ENCODE data around the gene PPA1. TPM values are rescaled to one million over a fixed set of nuclear protein-coding genes. Genes with fewer than 3 reads are reported as not detected.

PPA1 gene
- total RNA-seq, 1 experiment from 2014 or later = 293 TPM

DNA sequence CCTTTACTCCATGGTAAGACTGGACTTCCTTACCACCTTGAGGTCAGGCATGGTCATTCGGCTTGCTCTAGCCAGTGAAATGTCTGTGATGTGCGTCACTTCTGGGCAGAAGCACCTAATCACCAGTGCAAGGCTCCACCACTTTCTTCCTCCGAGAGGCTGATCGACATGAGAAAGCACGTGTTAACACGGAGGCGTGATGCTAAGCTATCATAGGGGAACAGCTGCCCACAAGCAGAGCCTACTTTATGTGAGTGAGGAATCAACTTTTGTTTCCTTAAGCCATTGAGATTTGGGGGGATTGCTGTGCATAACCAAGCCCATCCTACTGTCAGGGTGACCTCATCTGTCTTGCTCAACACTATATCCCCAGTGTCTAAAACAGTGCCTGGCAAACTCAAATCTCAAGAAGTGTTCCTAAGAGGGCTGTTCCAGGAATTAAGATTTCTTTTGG lies 39.8 kb downstream of the PPA1 start:
- H3K4me3 Mint-ChIP-seq (ENCODE audit: unreplicated experiment) = no peak overlapping the region
- intact Hi-C loops (cut with micrococcal nuclease) = no loop called here
- no peaks in the 10 kb centered on the region for H3K27me3 Mint-ChIP-seq (ENCODE audit: insufficient read depth, unreplicated experiment)
- DNase-seq (ENCODE audit: unreplicated experiment) = peak; percentile 90
- peaks cover 38% of the 10 kb centered on the region for H3K36me3 Mint-ChIP-seq (ENCODE audit: insufficient read depth, unreplicated experiment)
- H3K9me3 Mint-ChIP-seq (ENCODE audit: unreplicated experiment) = no peaks in the 10 kb centered on the region
- H3K4me1 Mint-ChIP-seq (ENCODE audit: insufficient read depth, unreplicated experiment) = peaks cover 41% of the 10 kb centered on the region
- BruUV-seq (replicated peaks) = no TSS peak
- ChIA-PET POLR2A (interaction anchor here (0.6 to 6.4 kb wide), 18 partner anchors 9 to 270 kb away, joined by 3 to 153 read pairs (median 6); partner anchors contain the start of genes EIF4EBP2, PPA1, SAR1A and TYSND1), CTCF (interaction anchor here (0.7 to 3.9 kb wide), 12 partner anchors 23 to 212 kb away, joined by 3 to 17 read pairs (median 4); partner anchors contain the start of genes SAR1A and TYSND1)
- peak overlapping the region; percentile 73 for H3K27ac Mint-ChIP-seq (ENCODE audit: low read depth, unreplicated experiment)
- TF ChIP-seq, protein P1, sequence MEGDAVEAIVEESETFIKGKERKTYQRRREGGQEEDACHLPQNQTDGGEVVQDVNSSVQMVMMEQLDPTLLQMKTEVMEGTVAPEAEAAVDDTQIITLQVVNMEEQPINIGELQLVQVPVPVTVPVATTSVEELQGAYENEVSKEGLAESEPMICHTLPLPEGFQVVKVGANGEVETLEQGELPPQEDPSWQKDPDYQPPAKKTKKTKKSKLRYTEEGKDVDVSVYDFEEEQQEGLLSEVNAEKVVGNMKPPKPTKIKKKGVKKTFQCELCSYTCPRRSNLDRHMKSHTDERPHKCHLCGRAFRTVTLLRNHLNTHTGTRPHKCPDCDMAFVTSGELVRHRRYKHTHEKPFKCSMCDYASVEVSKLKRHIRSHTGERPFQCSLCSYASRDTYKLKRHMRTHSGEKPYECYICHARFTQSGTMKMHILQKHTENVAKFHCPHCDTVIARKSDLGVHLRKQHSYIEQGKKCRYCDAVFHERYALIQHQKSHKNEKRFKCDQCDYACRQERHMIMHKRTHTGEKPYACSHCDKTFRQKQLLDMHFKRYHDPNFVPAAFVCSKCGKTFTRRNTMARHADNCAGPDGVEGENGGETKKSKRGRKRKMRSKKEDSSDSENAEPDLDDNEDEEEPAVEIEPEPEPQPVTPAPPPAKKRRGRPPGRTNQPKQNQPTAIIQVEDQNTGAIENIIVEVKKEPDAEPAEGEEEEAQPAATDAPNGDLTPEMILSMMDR (IDR thresholded peaks at IDR 0.05; ENCODE audit: unreplicated experiment) = no peak

DNA sequence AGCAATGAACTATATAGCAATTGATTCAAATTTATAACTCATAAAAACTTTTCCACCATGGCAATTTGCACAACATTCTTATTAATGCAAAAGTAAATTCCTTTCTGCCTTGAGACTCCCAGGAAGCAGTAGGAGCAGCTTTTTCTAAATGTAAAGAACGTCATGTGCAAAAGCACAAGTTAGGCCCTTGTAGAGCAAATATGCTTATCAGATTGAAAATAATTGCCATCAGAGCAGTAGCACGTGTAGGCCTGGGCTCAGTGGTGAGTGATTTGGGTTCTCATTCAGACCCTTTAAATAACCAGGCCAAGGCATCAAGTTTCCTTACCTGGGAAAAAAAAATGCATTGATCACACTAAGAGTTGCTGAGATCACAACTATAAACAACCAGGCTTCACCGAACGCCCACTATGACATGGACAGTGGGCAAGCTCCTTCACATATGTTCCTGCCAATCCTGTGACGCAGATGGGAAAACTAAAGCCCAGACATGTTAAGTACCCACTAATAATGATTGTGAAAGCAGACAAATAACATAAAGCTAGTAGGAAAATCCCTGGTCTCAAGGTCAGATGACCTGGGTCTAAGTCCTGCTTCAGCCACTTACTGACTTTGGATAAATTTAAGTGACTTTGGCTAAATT lies 40.8 kb downstream of the PPA1 start:
- BruUV-seq (replicated peaks) = no TSS peak
- Mint-ChIP-seq H3K4me1 (ENCODE audit: insufficient read depth, unreplicated experiment) (peaks cover 41% of the 10 kb centered on the region), H3K9me3 (ENCODE audit: unreplicated experiment) (no peaks in the 10 kb centered on the region), H3K4me3 (ENCODE audit: unreplicated experiment) (peak overlapping the region; percentile 16), H3K36me3 (ENCODE audit: insufficient read depth, unreplicated experiment) (peaks cover 28% of the 10 kb centered on the region), H3K27me3 (ENCODE audit: insufficient read depth, unreplicated experiment) (no peaks in the 10 kb centered on the region), H3K27ac (ENCODE audit: low read depth, unreplicated experiment) (peak overlapping the region; percentile 73)
- DNase-seq (ENCODE audit: unreplicated experiment) = peak; percentile 93
- ChIA-PET POLR2A (interaction anchor here (0.8 to 6.4 kb wide), 23 partner anchors 8 to 213 kb away, joined by 3 to 153 read pairs (median 5); partner anchors contain the start of genes EIF4EBP2, PPA1, SAR1A and TYSND1), CTCF (interaction anchor here (0.6 to 3.9 kb wide), 13 partner anchors 17 to 213 kb away, joined by 3 to 17 read pairs (median 4); partner anchors contain the start of genes SAR1A and TYSND1)
- intact Hi-C loops (cut with micrococcal nuclease) = loop anchor here (1.0 kb wide), 1 partner anchor 46 kb away; the partner anchor contains the start of gene TYSND1
- TF ChIP-seq, protein P1 (IDR thresholded peaks at IDR 0.05; ENCODE audit: unreplicated experiment) = no peak

DNA sequence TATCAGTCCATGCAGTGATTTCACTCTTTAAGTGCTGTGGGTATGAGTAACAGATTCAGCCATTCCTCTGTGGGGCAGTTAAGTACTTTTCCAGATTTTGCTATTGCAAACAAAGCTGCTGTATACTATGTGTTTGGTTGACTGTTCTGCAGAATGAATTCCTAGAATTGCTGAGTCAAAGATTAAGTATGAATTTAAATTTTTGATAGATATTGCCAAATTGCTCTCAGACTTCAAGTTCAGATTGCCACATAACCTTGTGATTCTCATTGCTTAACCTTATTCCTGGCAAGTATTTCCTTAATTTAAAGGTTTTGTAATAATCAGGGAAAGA lies 41.3 kb downstream of the PPA1 start:
- ChIA-PET POLR2A (interaction anchor here (0.8 to 6.4 kb wide), 22 partner anchors 9 to 213 kb away, joined by 3 to 153 read pairs (median 6); partner anchors contain the start of genes EIF4EBP2, PPA1, SAR1A and TYSND1), CTCF (interaction anchor here (1.1 to 3.9 kb wide), 5 partner anchors 16 to 172 kb away, joined by 4 to 17 read pairs (median 7); partner anchors contain the start of genes SAR1A and TYSND1)
- Mint-ChIP-seq H3K9me3 (ENCODE audit: unreplicated experiment) (no peaks in the 10 kb centered on the region), H3K27me3 (ENCODE audit: insufficient read depth, unreplicated experiment) (no peaks in the 10 kb centered on the region), H3K4me1 (ENCODE audit: insufficient read depth, unreplicated experiment) (peaks cover 41% of the 10 kb centered on the region), H3K36me3 (ENCODE audit: insufficient read depth, unreplicated experiment) (peaks cover 23% of the 10 kb centered on the region), H3K27ac (ENCODE audit: low read depth, unreplicated experiment) (peak overlapping the region; percentile 73), H3K4me3 (ENCODE audit: unreplicated experiment) (peak overlapping the region; percentile 16)
- TF ChIP-seq, protein P1 (IDR thresholded peaks at IDR 0.05; ENCODE audit: unreplicated experiment) = no peak
- BruUV-seq (replicated peaks) = TSS peak; percentile 28
- peak; percentile 86 for DNase-seq (ENCODE audit: unreplicated experiment)
- intact Hi-C loops (cut with micrococcal nuclease) = loop anchor here (1.0 kb wide), 1 partner anchor 46 kb away; the partner anchor contains the start of gene TYSND1
